Measurements from ENCODE around the gene C5AR1. TPM values are rescaled to one million over a fixed set of nuclear protein-coding genes. Genes with fewer than 3 reads are reported as not detected.
"Not testable (repeated sequence)": the region's sequence is repeated elsewhere in the genome, so short reads cannot be mapped to it uniquely, and the experiment has no call there.

C5AR1 gene
- total RNA-seq, 1 experiment from 2014 or later = 0.92 TPM

DNA sequence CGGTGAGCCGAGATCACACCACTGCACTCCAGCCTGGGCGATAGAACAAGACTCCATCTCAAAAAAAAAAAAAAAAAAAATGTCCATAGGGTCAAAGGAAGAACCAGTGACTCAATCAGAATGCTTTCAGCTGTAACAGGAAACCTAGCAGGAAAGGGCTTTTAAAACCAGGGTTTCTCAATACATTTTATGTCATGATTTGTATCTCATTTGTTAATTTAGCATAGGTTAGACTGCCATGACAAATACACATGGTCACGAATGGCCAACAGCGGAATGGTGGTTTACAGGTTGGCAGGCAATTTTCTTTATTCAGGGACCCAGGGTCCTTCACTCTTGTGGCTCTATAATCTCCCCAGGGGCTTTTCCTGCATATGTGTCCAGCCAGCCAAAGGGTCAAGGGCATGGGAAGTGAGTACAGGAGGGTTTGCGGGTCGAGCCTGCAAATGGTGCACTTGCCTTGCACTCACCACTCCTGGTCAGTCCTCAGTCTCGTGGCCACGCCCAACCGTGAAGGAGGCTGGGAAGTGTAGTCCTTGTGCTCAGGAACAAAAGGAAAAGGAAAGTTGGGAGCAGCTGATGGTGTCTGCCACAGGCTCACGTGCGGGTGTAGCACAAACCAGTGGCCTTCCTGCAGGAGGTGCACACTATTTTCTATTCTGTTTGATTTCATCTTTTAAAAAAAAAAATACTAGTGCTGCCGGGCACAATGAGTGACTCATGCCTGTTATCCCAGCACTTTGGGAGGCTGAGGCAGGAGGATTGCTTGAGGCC is 54.3 kb downstream of the C5AR1 start:
- Histone ChIP-seq H3K4me1 (ENCODE audit: insufficient read depth, low read length, poor library complexity, severe bottlenecking) (no peaks in the 10 kb centered on the region), H3K36me3 (ENCODE audit: insufficient read depth, low read length, poor library complexity, severe bottlenecking) (peaks cover 59% of the 10 kb centered on the region), H3K9me3 (ENCODE audit: low read depth, low read length, poor library complexity, severe bottlenecking) (no peaks in the 10 kb centered on the region), H3K4me3 (ENCODE audit: low read depth, low read length, poor library complexity, severe bottlenecking) (no peak overlapping the region), H3K27ac (ENCODE audit: low read depth, low read length, poor library complexity, severe bottlenecking) (no peak overlapping the region), H3K27me3 (replicated peaks; ENCODE audit: insufficient read depth, low read depth, low read length, poor library complexity) (no peaks in the 10 kb centered on the region)
- POLR2A ChIA-PET (ENCODE audit: low non-redundant PET) = no interaction called here
- TF ChIP-seq EZH2 (IDR thresholded peaks at IDR 0.05; ENCODE audit: borderline replicate concordance, low read depth, low read length, poor library complexity, severe bottlenecking) = no peak
- TF ChIP-seq, protein P1, sequence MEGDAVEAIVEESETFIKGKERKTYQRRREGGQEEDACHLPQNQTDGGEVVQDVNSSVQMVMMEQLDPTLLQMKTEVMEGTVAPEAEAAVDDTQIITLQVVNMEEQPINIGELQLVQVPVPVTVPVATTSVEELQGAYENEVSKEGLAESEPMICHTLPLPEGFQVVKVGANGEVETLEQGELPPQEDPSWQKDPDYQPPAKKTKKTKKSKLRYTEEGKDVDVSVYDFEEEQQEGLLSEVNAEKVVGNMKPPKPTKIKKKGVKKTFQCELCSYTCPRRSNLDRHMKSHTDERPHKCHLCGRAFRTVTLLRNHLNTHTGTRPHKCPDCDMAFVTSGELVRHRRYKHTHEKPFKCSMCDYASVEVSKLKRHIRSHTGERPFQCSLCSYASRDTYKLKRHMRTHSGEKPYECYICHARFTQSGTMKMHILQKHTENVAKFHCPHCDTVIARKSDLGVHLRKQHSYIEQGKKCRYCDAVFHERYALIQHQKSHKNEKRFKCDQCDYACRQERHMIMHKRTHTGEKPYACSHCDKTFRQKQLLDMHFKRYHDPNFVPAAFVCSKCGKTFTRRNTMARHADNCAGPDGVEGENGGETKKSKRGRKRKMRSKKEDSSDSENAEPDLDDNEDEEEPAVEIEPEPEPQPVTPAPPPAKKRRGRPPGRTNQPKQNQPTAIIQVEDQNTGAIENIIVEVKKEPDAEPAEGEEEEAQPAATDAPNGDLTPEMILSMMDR (conservative IDR thresholded peaks at IDR 0.05; ENCODE audit: low read depth, low read length) = no peak
- intact Hi-C loops (cut with micrococcal nuclease; ENCODE audit: unreplicated experiment) = no loop called here
- CTCF ChIA-PET = no interaction called here
- DNase-seq (ENCODE audit: low spot score) = no peak
- no TSS peak for BruUV-seq (replicated peaks)

- H3K4me1 ChIP-seq (ENCODE audit: insufficient read depth, low read length, poor library complexity, severe bottlenecking); DNase-seq (ENCODE audit: low spot score); CTCF ChIA-PET; H3K9me3 ChIP-seq (ENCODE audit: low read depth, low read length, poor library complexity, severe bottlenecking); H3K27me3 ChIP-seq (replicated peaks; ENCODE audit: insufficient read depth, low read depth, low read length, poor library complexity); POLR2A ChIA-PET (ENCODE audit: low non-redundant PET); H3K4me3 ChIP-seq (ENCODE audit: low read depth, low read length, poor library complexity, severe bottlenecking); H3K27ac ChIP-seq (ENCODE audit: low read depth, low read length, poor library complexity, severe bottlenecking); BruUV-seq (replicated peaks); intact Hi-C loops (cut with micrococcal nuclease; ENCODE audit: unreplicated experiment): not testable (repeated sequence)
- H3K36me3 ChIP-seq (ENCODE audit: insufficient read depth, low read length, poor library complexity, severe bottlenecking) = peaks cover 55% of the 10 kb centered on the region
Observed at GRCh38 chr19:47365455-47365854, 55.8 kb downstream of the C5AR1 start.

- TF ChIP-seq, protein P1 (conservative IDR thresholded peaks at IDR 0.05; ENCODE audit: low read depth, low read length) = no peak
- TF ChIP-seq EZH2 (IDR thresholded peaks at IDR 0.05; ENCODE audit: borderline replicate concordance, low read depth, low read length, poor library complexity, severe bottlenecking) = no peak
- ChIA-PET POLR2A (ENCODE audit: low non-redundant PET) (interaction anchor here (0.5 kb wide), 1 partner anchor 533 kb away, joined by 6 read pairs; no protein-coding TSS in a partner anchor), CTCF (interaction anchor here (0.5 to 1.3 kb wide), 5 partner anchors 13 to 160 kb away, joined by 3 to 14 read pairs (median 3); partner anchors contain the start of gene DHX34)
- DNase-seq (ENCODE audit: low spot score) = peak; percentile 45
- BruUV-seq (replicated peaks) = no TSS peak
- Histone ChIP-seq H3K9me3 (ENCODE audit: low read depth, low read length, poor library complexity, severe bottlenecking) (no peaks in the 10 kb centered on the region), H3K36me3 (ENCODE audit: insufficient read depth, low read length, poor library complexity, severe bottlenecking) (peaks cover 47% of the 10 kb centered on the region), H3K27me3 (replicated peaks; ENCODE audit: insufficient read depth, low read depth, low read length, poor library complexity) (no peaks in the 10 kb centered on the region), H3K27ac (ENCODE audit: low read depth, low read length, poor library complexity, severe bottlenecking) (no peak overlapping the region), H3K4me3 (ENCODE audit: low read depth, low read length, poor library complexity, severe bottlenecking) (no peak overlapping the region), H3K4me1 (ENCODE audit: insufficient read depth, low read length, poor library complexity, severe bottlenecking) (no peaks in the 10 kb centered on the region)
- intact Hi-C loops (cut with micrococcal nuclease; ENCODE audit: unreplicated experiment) = no loop called here
Observed at GRCh38 chr19:47370045-47370611, 60.5 kb downstream of the C5AR1 start.
